ENCODE measurements around the gene PRPH.

PRPH gene

GRCh38 chr12:49346659-49347310 lies 51.8 kb downstream of the PRPH start, which contains the start of gene DNAJC22:
Gene DNAJC22 (plus strand): TSS chr12:49346888. CDS start chr12:49348873, 1,985 bp downstream.
- DNase-seq (ENCODE audit: low read depth in 2 of 2): no peak

- DNase-seq (ENCODE audit: low read depth in 2 of 2): peak; percentile 68
These were observed 52.6 kb downstream of the PRPH start for GRCh38 chr12:49347311-49348193.
